Fibroblast of skin of left biceps (primary cell): ENCODE measurements around the gene PSMD14.
"Not testable (repeated sequence)": the region's sequence is repeated elsewhere in the genome, so short reads cannot be mapped to it uniquely, and the experiment has no call there.

Source experiments
- DNase-seq, 2 experiments: peaks; one replicate each; pipeline ENCODE4 v3.0.0-alpha.2; 2013; ENCODE audit warnings: low read depth in 2 of 2

PSMD14 gene

DNA sequence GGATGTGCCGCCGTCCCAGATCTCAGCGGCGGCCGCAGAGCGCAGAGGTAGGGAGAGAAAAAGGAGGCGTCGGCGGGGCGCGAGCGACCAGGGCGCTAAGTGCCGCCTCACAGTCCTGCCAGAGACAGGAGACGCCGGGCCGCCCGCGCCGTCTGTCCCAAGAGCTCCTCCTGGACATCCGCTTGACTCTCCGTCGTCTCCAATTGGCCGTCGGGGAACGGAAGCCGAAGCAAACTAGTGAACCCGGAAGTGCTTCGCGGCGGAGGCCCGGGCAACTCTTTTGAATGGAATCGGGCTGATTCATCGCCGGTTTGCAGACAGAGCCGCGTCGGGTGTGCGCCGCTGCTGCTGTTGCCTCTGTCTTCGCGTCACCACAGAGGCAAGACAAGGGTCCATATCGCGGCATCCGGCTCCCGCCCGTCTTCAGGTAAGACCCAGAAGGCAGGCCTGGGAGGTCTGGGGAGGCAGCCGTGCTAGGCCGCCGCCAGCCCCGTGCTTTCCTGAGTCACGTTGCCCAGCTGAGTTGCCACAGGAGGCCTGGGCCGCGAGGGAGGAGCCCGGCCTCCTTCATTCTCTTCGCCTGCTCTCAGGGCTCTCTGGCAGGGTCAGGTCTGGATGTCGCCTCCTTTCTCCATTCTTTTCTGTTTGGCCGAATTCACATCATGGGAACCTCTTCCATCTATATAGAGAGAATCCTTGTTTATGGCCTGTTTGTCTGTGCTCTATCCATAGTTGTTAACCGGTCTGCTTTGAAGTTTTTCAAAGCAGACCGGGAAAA is at the start of gene PSMD14:
Gene PSMD14, plus strand, starts transcription at position 248 of the 778 bp plus-strand sequence. CDS start 10,401 bp downstream, outside the sequence.
- peak; percentile 79 for DNase-seq

- no peak for DNase-seq
Observed at GRCh38 chr2:161265874-161266273, 42.4 kb upstream of the PSMD14 start.

DNA sequence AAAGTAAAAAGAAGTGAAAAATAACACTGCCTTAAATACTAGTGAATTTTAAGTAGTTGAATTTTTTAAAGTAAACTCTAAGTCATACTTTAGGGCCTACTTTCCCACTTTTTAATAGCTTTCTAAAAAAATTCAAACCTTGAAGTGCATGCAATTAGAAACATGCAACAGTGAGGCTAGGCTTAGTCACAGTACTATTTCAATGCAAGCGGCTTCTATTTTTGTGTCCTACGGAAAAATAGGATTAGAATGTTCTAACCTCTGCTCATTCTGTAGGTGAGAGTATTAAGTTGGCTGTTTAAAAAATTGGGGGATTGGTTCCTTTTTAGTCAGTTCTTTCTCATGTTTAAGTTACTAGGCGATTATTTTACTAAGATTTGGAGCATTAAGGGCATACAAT is 39.1 kb upstream of the PSMD14 start:
- no peak for DNase-seq

GRCh38 chr2:161273038-161273760 is 35.0 kb upstream of the PSMD14 start:
- peak; percentile 3 to 14 for DNase-seq

DNA sequence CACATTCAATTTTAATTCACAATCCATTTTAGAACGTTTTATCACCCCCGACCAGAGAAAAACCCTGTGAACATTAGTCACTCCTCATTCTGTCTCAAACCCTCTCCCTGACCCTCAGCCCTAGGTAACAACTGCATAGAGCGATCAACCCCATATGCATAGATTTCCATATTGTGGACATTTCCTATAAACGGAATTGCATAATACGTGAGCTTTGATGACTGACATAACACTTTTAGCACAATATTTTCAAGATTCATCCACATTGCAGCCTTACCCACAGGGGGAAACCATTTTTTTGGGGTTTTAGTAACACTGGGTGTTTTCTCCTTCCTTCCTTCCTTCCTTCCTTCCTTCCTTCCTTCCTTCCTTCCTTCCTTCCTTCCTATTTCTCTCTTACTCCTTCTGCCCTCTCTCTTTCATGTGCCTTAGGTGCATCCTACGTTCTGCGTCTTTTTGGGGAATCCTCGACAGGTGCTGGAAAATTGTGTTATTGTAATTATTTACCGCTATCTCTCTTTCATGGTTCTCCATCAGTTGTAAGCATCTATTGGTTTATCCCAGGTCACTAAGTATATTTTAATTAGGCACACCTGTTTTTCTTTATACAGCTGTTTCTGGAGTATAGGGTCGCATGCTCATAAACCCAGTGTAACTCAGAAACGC is 29.5 kb upstream of the PSMD14 start:
- not testable (repeated sequence) for DNase-seq

GRCh38 chr2:161279230-161279815 is 28.9 kb upstream of the PSMD14 start:
- DNase-seq, result not testable (repeated sequence)

- not testable (repeated sequence) for DNase-seq
Observed at GRCh38 chr2:161280906-161281323, 27.3 kb upstream of the PSMD14 start.

- not testable (repeated sequence) for DNase-seq
Observed at GRCh38 chr2:161281615-161282310, 26.5 kb upstream of the PSMD14 start.

DNA sequence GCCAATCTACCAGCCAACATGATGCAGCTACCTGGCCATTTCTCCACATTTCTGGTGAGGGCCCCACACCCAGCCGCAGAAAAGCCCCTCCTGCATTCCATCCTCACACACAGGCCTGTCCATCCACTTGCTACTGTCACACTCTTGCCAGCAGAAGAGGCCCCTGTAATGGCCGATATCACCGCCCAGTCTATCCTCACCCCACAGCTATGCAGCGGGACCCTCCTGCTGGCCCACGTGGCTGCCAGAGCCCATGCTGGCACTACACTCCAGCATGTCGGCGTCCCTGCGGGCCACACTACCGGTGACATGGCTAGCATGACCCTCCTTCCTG is 25.9 kb upstream of the PSMD14 start:
- DNase-seq, result not testable (repeated sequence)

DNA sequence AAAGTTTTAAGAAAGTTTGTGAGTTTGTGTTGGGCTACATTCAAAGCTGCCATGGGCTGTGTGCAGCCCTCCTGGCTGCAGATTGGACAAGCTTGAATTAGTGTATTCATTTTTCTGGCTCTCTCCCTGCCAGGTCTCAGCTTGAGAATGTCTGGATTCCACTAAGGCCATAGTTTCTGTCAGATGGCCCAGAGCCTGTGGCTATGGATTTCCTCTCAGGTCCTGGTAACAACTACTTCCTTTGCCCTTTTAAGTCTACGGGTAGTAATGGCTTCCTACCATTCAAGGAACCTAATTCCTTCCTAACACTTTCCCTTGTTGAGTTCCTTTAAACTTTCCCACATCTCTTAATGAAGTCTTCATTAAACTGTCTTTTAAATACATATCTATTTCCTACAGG is 24.3 kb upstream of the PSMD14 start:
- DNase-seq, result no peak

DNA sequence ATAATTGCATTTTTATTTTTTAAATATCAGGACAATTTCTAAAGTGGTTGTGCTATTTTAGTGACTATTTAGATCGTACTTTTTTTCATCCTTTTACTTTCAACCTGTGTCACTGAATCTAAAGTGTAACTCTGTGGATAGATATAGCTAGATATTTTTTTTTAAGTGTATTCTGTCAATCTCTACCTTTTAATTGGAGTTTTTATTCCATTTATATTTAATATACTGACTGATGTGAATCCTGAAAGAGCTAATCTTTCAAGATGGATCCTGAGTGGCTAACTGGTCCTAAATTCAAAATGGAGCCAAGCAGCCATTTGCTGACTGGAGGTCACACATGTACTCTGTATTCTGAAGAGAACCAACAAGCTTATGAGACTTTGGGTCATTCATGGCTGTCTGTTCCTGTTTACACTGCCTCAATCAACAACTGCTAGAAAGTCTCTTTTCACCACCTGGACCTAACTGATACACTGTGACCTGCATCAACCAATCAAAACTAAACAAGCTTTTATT is 4.6 kb upstream of the PSMD14 start:
- DNase-seq, result no peak

DNA sequence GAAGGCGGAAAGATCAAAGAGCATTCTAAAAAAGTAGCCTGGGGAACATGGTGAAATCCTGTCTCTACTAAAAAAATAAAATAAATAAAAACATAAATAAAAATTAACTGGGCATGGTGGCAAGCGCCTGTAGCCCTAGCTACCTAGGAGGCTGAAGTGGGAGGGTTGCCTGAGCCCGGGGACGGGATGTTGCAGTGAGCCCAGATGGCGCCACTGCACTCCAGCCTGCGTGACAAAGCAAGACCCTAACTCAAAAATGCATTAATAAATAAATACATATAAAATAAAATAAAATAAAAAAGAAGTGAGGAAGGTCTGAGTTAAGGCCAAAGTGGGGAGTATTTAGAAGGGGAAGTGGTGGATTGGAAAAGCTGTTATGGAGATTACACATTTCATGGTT is 1.3 kb upstream of the PSMD14 start:
- no peak for DNase-seq

DNA sequence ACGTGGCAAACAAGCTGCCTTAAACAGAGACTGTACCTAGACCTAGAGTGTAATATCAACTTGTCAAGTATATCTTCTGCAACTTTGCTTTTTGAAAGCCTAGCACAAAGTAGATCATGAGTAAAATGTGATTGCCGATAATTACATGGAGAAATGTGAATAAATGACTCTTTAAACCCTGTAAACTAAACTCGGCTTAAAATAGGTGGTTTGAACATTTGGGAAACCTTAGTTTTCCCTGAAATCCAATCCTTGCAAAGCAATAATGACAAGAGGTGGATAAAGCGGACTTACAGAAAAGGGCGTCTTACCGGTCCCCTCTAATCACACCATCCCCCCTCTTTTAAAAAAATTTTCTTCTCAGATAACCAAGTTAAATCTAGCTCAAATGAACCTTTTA is 549 bp upstream of the PSMD14 start:
- no peak for DNase-seq

GRCh38 chr2:161312996-161313395 is 4.8 kb downstream of the PSMD14 start:
- DNase-seq, result no peak

DNA sequence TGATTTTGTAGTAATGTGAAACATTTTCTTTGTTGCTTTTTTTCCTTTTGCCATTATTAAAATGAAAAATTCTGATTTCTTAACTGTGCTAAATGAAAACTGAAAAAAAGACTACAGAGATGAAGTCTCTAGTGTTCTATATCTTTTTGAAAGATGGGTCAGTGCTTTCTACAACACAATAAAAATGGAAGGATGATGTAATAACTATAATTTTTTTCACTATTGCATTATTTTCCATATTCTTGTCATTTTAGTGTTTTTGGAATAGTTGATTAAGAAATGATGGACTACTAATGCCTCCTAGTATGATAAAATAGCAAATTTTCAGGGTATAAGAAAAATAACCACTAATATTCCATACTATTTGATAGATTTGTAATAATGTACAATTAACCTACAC is 7.2 kb downstream of the PSMD14 start:
- DNase-seq, result no peak

- DNase-seq, result peak in 1 of 2 experiments; percentile 4
Observed at GRCh38 chr2:161316701-161317100, 8.5 kb downstream of the PSMD14 start.

DNA sequence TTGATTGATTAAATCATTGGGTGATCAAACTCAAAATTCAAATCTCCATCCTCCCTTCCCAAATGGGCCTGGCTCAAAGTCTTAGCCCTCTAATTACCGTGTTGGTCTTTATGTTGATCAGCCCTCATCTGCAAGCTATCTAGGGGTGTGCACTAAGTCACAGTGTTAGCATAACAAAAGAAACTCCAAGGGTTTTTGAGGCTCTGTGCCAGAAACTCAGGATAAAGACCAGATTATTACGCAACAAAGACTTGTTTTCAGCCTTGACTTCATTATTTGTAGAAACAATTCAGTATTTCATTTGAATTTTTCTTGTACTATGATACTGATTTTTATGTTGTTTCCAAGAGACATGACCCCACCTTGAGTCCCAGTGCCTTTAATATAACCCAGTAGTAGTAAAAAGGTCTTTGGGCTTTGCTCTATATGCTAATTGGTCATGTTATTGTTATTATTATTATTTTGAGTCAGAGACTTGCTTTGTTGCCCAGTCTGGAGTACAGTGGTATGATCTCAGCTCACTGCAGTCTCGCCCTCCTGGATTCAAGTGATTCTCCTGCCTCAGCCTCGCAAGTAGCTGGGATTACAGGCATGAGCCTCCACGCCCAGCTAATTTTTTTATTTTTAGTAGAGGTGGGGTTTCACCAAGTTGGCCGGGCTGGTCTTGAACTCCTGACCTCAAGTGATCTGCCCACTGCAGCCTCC is 13.9 kb downstream of the PSMD14 start:
- DNase-seq, result no peak

DNA sequence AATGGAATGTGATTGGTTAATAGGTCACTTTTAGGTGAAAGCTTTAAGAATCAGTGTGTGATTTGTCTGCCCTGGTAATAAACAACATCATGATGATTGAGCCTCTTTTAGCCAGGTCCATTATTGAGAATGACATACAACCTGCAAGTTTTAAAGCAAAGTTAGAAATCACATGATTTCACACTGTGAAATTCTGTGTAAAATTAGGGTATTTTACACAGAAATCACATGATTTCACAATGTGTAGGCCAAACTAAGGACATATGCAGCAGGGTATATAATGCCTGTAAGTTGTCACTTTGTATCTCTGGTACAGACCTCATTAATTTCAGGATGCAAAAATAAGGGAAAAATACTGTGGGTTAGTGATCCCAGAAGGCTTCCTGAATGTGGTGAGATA is 16.7 kb downstream of the PSMD14 start:
- no peak for DNase-seq

DNA sequence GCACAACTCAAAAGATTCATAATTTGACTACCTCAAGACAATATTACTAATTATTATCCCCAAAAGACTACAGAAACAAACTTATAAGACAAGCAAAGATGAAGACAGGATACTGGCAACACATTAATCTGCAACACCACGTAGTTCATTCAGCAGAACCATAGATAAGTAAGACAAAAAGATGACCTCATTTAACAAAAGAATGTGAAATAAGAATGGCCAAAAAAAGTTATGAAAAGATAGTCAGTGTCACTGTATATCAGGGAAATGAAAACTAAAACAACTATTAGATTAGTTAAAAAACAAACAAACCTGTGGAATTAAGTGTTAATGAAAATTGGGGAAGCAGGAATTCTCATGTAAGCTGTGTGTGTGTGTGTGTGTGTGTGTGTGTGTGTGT is 19.4 kb downstream of the PSMD14 start:
- DNase-seq, result no peak

- DNase-seq, result no peak
Observed at GRCh38 chr2:161332371-161332967, 24.2 kb downstream of the PSMD14 start.
